Measurements from ENCODE around the gene TCF23. TPM values are rescaled to one million over a fixed set of nuclear protein-coding genes. Genes with fewer than 3 reads are reported as not detected.
"Not testable (repeated sequence)": the region's sequence is repeated elsewhere in the genome, so short reads cannot be mapped to it uniquely, and the experiment has no call there.

The TCF23 gene
- total RNA-seq, 2 donors from 2014 or later = not detected

- no peaks in the 10 kb centered on the region for H3K4me1 ChIP-seq (ENCODE audit: control insufficient read depth in 1 of 2, low read depth in 2 of 2)
- H3K27me3 ChIP-seq (replicated peaks; ENCODE audit: insufficient read depth) = no peaks in the 10 kb centered on the region
- H3K9me3 ChIP-seq = no peaks in the 10 kb centered on the region
- no peak for TF ChIP-seq CTCF (IDR thresholded peaks at IDR 0.05)
- no peaks in the 10 kb centered on the region for H3K36me3 ChIP-seq
- no peak overlapping the region for H3K4me3 ChIP-seq
- no peak for ATAC-seq (ENCODE audit: insufficient number of reproducible peaks, low FRiP score, low read depth)
- DNase-seq (ENCODE audit: low spot score) = no peak
- H3K27ac ChIP-seq = no peak overlapping the region
Measured at GRCh38 chr2:27194538-27195354, 45.9 kb downstream of the TCF23 start.

- not testable (repeated sequence) for H3K9me3 ChIP-seq; H3K4me3 ChIP-seq; H3K4me1 ChIP-seq (ENCODE audit: control insufficient read depth in 1 of 2, low read depth in 2 of 2); H3K36me3 ChIP-seq; H3K27me3 ChIP-seq (replicated peaks; ENCODE audit: insufficient read depth); H3K27ac ChIP-seq; DNase-seq (ENCODE audit: low spot score); ATAC-seq (ENCODE audit: insufficient number of reproducible peaks, low FRiP score, low read depth)
Measured at GRCh38 chr2:27195799-27196198, 47.0 kb downstream of the TCF23 start.

GRCh38 chr2:27198068-27198467 lies 49.3 kb downstream of the TCF23 start:
- ATAC-seq (ENCODE audit: insufficient number of reproducible peaks, low FRiP score, low read depth) = not testable (repeated sequence)

GRCh38 chr2:27198627-27199026 lies 49.8 kb downstream of the TCF23 start:
- peaks cover 16% of the 10 kb centered on the region for H3K36me3 ChIP-seq
- H3K4me1 ChIP-seq (ENCODE audit: control insufficient read depth in 1 of 2, low read depth in 2 of 2) = no peaks in the 10 kb centered on the region
- TF ChIP-seq CTCF (IDR thresholded peaks at IDR 0.05) = no peak
- no peak overlapping the region for H3K27ac ChIP-seq
- no peak overlapping the region for H3K4me3 ChIP-seq
- no peak for ATAC-seq (ENCODE audit: insufficient number of reproducible peaks, low FRiP score, low read depth)
- DNase-seq (ENCODE audit: low spot score) = no peak
- H3K9me3 ChIP-seq = no peaks in the 10 kb centered on the region
- H3K27me3 ChIP-seq (replicated peaks; ENCODE audit: insufficient read depth) = no peaks in the 10 kb centered on the region

More at GRCh38 chr2:27198068-27198467, 49.3 kb downstream of the TCF23 start:
- not testable (repeated sequence) for H3K9me3 ChIP-seq; DNase-seq (ENCODE audit: low spot score); H3K4me1 ChIP-seq (ENCODE audit: control insufficient read depth in 1 of 2, low read depth in 2 of 2); H3K27me3 ChIP-seq (replicated peaks; ENCODE audit: insufficient read depth); H3K27ac ChIP-seq; H3K4me3 ChIP-seq
- peaks cover 11% of the 10 kb centered on the region for H3K36me3 ChIP-seq

- Histone ChIP-seq H3K27me3 (replicated peaks; ENCODE audit: insufficient read depth) (no peaks in the 10 kb centered on the region), H3K4me1 (ENCODE audit: control insufficient read depth in 1 of 2, low read depth in 2 of 2) (no peaks in the 10 kb centered on the region), H3K27ac (no peak overlapping the region), H3K4me3 (no peak overlapping the region), H3K36me3 (peaks cover 23% of the 10 kb centered on the region), H3K9me3 (no peaks in the 10 kb centered on the region)
- TF ChIP-seq CTCF (IDR thresholded peaks at IDR 0.05) = no peak
- no peak for ATAC-seq (ENCODE audit: insufficient number of reproducible peaks, low FRiP score, low read depth)
- DNase-seq (ENCODE audit: low spot score) = no peak
Measured at GRCh38 chr2:27199241-27199640, 50.4 kb downstream of the TCF23 start.

- DNase-seq (ENCODE audit: low spot score) = no peak
- no peak for TF ChIP-seq CTCF (IDR thresholded peaks at IDR 0.05)
Measured at GRCh38 chr2:27201675-27202074, 52.9 kb downstream of the TCF23 start.

More at GRCh38 chr2:27201675-27202074, 52.9 kb downstream of the TCF23 start:
- no peaks in the 10 kb centered on the region for H3K9me3 ChIP-seq
- H3K4me1 ChIP-seq (ENCODE audit: control insufficient read depth in 1 of 2, low read depth in 2 of 2) = no peaks in the 10 kb centered on the region
- H3K27ac ChIP-seq = no peak overlapping the region
- no peaks in the 10 kb centered on the region for H3K27me3 ChIP-seq (replicated peaks; ENCODE audit: insufficient read depth)
- H3K36me3 ChIP-seq = peaks cover 38% of the 10 kb centered on the region
- no peak for ATAC-seq (ENCODE audit: insufficient number of reproducible peaks, low FRiP score, low read depth)
- no peak overlapping the region for H3K4me3 ChIP-seq

Data from thoracic aorta (tissue), 2 donors.